Right lobe of liver (tissue), 6 donors: Measurements from ENCODE around the gene CEP70. TPM values are rescaled to one million over a fixed set of nuclear protein-coding genes. Genes with fewer than 3 reads are reported as not detected.

Experiments
- ATAC-seq, 4 donors: fragments of 200-7000 bp; cut with Tn5 transposase; one replicate each; pipeline ENCODE4 v1.9.1; 2020; ENCODE audit warnings: mild to moderate bottlenecking in 4 of 4, moderate library complexity in 4 of 4
- DNase-seq, 3 donors: peaks; one replicate each; pipeline ENCODE4 v3.0.0-alpha.2; 2020
- H3K27ac ChIP-seq, 3 donors: fragments of 200-600 bp; one replicate each; pipeline ENCODE4 v1.8.0; 2022
- H3K27me3 ChIP-seq, 2 donors: fragments of 200-600 bp; one replicate each; pipeline ENCODE4 v1.8.0; 2022
- H3K36me3 ChIP-seq, 4 donors: fragments of 200-600 bp; sonication (generic) in 1 of 4; one replicate each; pipeline versions ENCODE4 v1.5.1 to v1.8.0; 2017 to 2022; ENCODE audit warnings: control low read depth in 1 of 4
- H3K4me1 ChIP-seq, 4 donors: fragments of 200-600 bp; sonication (generic) in 1 of 4; one replicate each; pipeline versions ENCODE4 v1.5.1 to v1.8.0; 2017 to 2022; ENCODE audit warnings: control low read depth in 1 of 4
- H3K4me3 ChIP-seq, 3 donors: fragments of 200-600 bp; one replicate each; pipeline ENCODE4 v1.8.0; 2022
- H3K9me3 ChIP-seq, 4 donors: fragments of 200-600 bp; sonication (generic) in 1 of 4; one replicate each; pipeline versions ENCODE4 v1.5.1 to v1.8.0; 2017 to 2022; ENCODE audit warnings: control low read depth in 1 of 4
- CTCF ChIP-seq, 4 donors: fragments of 200-600 bp in 3 of 4; fragments of 450-650 bp in 1 of 4; IDR thresholded peaks; one replicate each; pipeline versions ENCODE4 v1.5.1 to v1.8.0; 2016 to 2022; ENCODE audit warnings: antibody characterized with exemption in 4 of 4, mild to moderate bottlenecking in 2 of 4
- POLR2A ChIP-seq: fragments of 450-650 bp; IDR thresholded peaks from one replicate; pipeline ENCODE4 v1.6.1; 2017; ENCODE audit warnings: antibody characterized with exemption, mild to moderate bottlenecking
- WGBS: methylation state at CpG from one replicate; pipeline ENCODE4 v1.1.6; 2018; ENCODE audit warnings: low coverage, low lambda C conversion rate; ENCODE audit not compliant: insufficient coverage; ENCODE audit errors: missing lambda C conversion rate; 5-methylcytosine and 5-hydroxymethylcytosine counted together
- intact Hi-C, 2 donors: fragments of 100-400 bp; cut with DNase I; formaldehyde crosslinking; loops; one replicate each; pipeline versions ENCODE4 v1.11.2 to v1.14.1; 2022
- total RNA-seq, 6 experiments: library from RNA; depleted of rRNA in 2 of 6; stranded (reverse); fragments of >200 nt in 2 of 6; fragmentation: NEBNext Ultra II Directional in 3 of 6; extraction: Animal tissue kit (Norgen Biotek cat#: 25700) in 3 of 6; gene quantifications; one replicate each; pipeline versions ENCODE4 v1.1.0 to v1.2.4, GENCODE V29; 2016 to 2023
- donor health status: DM: no; HTN: yes; CAD: no.
- donor health status: DM: no; HTN: no; CAD: no.
- donor health status: DM: no; HTN: no; CAD: no.
- donor health status: DM: no; HTN: yes; CAD: no.
- donor health status: DM: no; HTN: yes; CAD: no.

The CEP70 gene
- total RNA-seq, 6 experiments from 2014 or later = 13.8 to 26.7 (median 21.4) TPM

GRCh38 chr3:138458774-138459499 lies 135.1 kb downstream of the CEP70 start:
- no peaks in the 10 kb centered on the region for H3K9me3 ChIP-seq
- H3K27ac ChIP-seq = no peak overlapping the region
- no peak overlapping the region for H3K4me3 ChIP-seq
- intact Hi-C loops = no loop called here
- ATAC-seq (no peak), DNase-seq (no peak)
- H3K4me1 ChIP-seq = no peaks in the 10 kb centered on the region
- TF ChIP-seq POLR2A = no peak
- TF ChIP-seq CTCF (IDR thresholded peaks at IDR 0.05) = no peak
- 66% methylated on average over 4 of the region's 9 CpGs for WGBS
- no peaks in the 10 kb centered on the region for H3K27me3 ChIP-seq
- H3K36me3 ChIP-seq = no peaks in the 10 kb centered on the region

GRCh38 chr3:138457863-138458735 lies 136.0 kb downstream of the CEP70 start:
- no peak for TF ChIP-seq POLR2A
- no peak for TF ChIP-seq CTCF (IDR thresholded peaks at IDR 0.05)
- WGBS = 82% methylated on average over 5 of the region's 11 CpGs
- Histone ChIP-seq H3K27ac (no peak overlapping the region), H3K27me3 (no peaks in the 10 kb centered on the region), H3K4me1 (no peaks in the 10 kb centered on the region), H3K36me3 (no peaks in the 10 kb centered on the region), H3K4me3 (no peak overlapping the region), H3K9me3 (no peaks in the 10 kb centered on the region)
- DNase-seq = no peak
- intact Hi-C loops = no loop called here
- ATAC-seq = no peak

GRCh38 chr3:138456961-138457862 lies 136.8 kb downstream of the CEP70 start:
- Histone ChIP-seq H3K27ac (no peak overlapping the region), H3K4me3 (no peak overlapping the region), H3K4me1 (no peaks in the 10 kb centered on the region), H3K27me3 (no peaks in the 10 kb centered on the region), H3K9me3 (no peaks in the 10 kb centered on the region), H3K36me3 (no peaks in the 10 kb centered on the region)
- no peak for ATAC-seq
- TF ChIP-seq CTCF (IDR thresholded peaks at IDR 0.05) (no peak), POLR2A (no peak)
- intact Hi-C loops = no loop called here
- 70% methylated on average over 6 of the region's 13 CpGs for WGBS
- no peak for DNase-seq
